Kidney epithelial cell (primary cell): Measurements from ENCODE around the gene FHOD3. TPM values are rescaled to one million over a fixed set of nuclear protein-coding genes. Genes with fewer than 3 reads are reported as not detected.

Experiments
- DNase-seq: peaks from one replicate; pipeline ENCODE4 v3.0.0-alpha.2; 2010; ENCODE audit warnings: low read depth
- H3K27me3 ChIP-seq: 2 replicates; pipeline ENCODE4 v1.6.0; 2011; ENCODE audit warnings: low read length; ENCODE audit not compliant: control insufficient read depth, insufficient read depth
- H3K36me3 ChIP-seq: 2 replicates; pipeline ENCODE4 v1.5.1; 2011; ENCODE audit warnings: low read length; ENCODE audit not compliant: control insufficient read depth, insufficient read depth
- H3K4me3 ChIP-seq: 2 replicates; pipeline ENCODE4 v1.5.1; 2011; ENCODE audit warnings: low read depth, mild to moderate bottlenecking, control low read depth, low read length
- total RNA-seq: library from RNA; depleted of rRNA; stranded (reverse); fragments of >200 nt; gene quantifications from 2 replicates; pipeline ENCODE4 v1.2.3, GENCODE V29; 2015
- TF ChIP-seq, protein P1 (sequence below): IDR thresholded peaks from 2 replicates; pipeline ENCODE4 v1.5.1; 2011; ENCODE audit warnings: mild to moderate bottlenecking, moderate library complexity, low read length, control low read depth, inconsistent platforms; ENCODE audit not compliant: insufficient read depth, poor library complexity, severe bottlenecking

FHOD3 gene
- total RNA-seq, 1 donor from 2014 or later: 47.2 TPM

DNA sequence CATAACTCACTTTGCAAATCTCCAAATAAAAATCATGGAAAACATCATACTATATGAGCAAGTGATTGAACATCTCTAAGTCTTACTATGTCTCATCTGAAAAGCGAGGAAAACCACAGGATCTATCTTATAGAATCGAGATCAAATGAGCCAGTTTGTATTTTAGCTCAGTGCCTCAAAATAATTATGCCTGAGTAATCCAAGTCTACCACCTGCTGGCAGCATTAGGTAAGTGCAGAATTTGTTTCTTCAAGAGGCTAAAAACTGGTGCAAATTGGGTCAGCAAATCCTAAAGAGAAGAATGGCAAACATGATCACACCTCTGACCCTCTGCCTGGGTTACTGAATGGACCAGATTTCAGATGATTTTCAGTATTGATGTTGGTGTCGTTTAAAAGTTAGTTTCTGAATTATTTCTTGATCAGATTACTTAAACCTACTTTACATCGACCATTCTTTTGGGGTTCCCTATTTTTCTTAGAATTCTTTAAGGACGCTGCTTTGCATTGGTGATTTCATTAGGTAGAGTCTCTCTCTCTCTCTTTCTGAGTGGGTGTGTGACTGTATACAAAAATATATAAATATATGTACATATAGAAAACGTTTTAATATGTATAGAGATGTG lies 12.7 kb upstream of the FHOD3 start:
- no peak for DNase-seq
- no peak overlapping the region for H3K4me3 ChIP-seq
- no peaks in the 10 kb centered on the region for H3K36me3 ChIP-seq
- TF ChIP-seq, protein P1, sequence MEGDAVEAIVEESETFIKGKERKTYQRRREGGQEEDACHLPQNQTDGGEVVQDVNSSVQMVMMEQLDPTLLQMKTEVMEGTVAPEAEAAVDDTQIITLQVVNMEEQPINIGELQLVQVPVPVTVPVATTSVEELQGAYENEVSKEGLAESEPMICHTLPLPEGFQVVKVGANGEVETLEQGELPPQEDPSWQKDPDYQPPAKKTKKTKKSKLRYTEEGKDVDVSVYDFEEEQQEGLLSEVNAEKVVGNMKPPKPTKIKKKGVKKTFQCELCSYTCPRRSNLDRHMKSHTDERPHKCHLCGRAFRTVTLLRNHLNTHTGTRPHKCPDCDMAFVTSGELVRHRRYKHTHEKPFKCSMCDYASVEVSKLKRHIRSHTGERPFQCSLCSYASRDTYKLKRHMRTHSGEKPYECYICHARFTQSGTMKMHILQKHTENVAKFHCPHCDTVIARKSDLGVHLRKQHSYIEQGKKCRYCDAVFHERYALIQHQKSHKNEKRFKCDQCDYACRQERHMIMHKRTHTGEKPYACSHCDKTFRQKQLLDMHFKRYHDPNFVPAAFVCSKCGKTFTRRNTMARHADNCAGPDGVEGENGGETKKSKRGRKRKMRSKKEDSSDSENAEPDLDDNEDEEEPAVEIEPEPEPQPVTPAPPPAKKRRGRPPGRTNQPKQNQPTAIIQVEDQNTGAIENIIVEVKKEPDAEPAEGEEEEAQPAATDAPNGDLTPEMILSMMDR: peak; percentile 80
- no peaks in the 10 kb centered on the region for H3K27me3 ChIP-seq

GRCh38 chr18:36287653-36288052 lies 9.9 kb upstream of the FHOD3 start:
- TF ChIP-seq, protein P1: no peak

GRCh38 chr18:36288689-36289088 lies 8.8 kb upstream of the FHOD3 start:
- Histone ChIP-seq H3K27me3 (no peaks in the 10 kb centered on the region), H3K4me3 (no peak overlapping the region), H3K36me3 (no peaks in the 10 kb centered on the region)
- DNase-seq: no peak
- TF ChIP-seq, protein P1: no peak

More at GRCh38 chr18:36287653-36288052, 9.9 kb upstream of the FHOD3 start:
- no peak for DNase-seq
- Histone ChIP-seq H3K27me3 (no peaks in the 10 kb centered on the region), H3K4me3 (no peak overlapping the region), H3K36me3 (no peaks in the 10 kb centered on the region)

DNA sequence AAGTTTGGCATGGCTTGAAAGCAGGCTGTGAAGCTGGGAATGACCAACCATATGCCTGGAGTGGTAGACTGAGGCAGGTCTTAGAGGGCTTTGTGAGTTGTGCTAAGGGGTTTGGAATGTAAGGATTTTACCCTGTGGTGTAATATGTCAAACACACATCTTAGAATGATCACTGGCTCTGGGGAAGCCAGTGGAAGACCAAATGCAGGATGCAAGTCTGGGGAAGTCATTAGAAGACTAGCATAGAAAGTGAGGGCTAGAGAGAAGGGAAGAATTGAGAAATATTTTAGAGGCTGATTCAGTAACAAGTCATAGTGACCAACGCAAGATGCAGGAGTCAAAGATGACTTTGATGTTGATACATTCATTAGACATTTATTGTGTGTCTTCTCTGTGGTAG lies 3.5 kb upstream of the FHOD3 start:
- Histone ChIP-seq H3K36me3 (no peaks in the 10 kb centered on the region), H3K4me3 (no peak overlapping the region), H3K27me3 (no peaks in the 10 kb centered on the region)
- DNase-seq: no peak
- TF ChIP-seq, protein P1: no peak

GRCh38 chr18:36295214-36295613 lies 2.3 kb upstream of the FHOD3 start:
- Histone ChIP-seq H3K27me3 (no peaks in the 10 kb centered on the region), H3K4me3 (no peak overlapping the region), H3K36me3 (no peaks in the 10 kb centered on the region)
- TF ChIP-seq, protein P1: no peak
- no peak for DNase-seq

GRCh38 chr18:36295880-36296301 lies 1.6 kb upstream of the FHOD3 start:
- Histone ChIP-seq H3K4me3 (no peak overlapping the region), H3K27me3 (no peaks in the 10 kb centered on the region), H3K36me3 (no peaks in the 10 kb centered on the region)
- TF ChIP-seq, protein P1: no peak
- DNase-seq: no peak
